ENCODE results near the gene TLE2.
"Not testable (repeated sequence)": the region's sequence is repeated elsewhere in the genome, so short reads cannot be mapped to it uniquely, and the experiment has no call there.

The TLE2 gene

DNA sequence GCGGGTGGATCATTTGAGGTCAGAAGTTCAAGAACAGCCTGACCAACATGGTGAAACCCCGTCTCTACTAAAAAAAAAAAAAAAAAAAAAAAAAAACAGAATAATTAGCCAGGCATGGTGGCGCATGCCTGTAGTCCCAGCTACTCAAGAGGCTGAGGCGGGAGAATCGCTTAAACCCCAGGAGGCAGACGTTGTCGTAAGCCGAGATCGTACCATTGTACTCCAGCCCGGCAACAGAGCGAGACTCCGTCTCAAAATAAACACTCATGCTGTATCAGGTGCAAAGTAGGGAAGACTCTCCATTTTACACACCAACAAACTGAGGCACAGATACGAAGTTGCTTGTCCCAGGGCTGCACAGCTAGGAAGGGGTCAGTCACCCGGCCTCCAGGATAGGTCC, 36.1 kb downstream of the TLE2 start:
- TF ChIP-seq EZH2 (IDR thresholded peaks at IDR 0.05; ENCODE audit: borderline replicate concordance, low read depth, low read length, severe bottlenecking) (no peak), CTCF (IDR thresholded peaks at IDR 0.05; ENCODE audit: borderline replicate concordance, extremely low read depth, low read length, poor library complexity, severe bottlenecking) (no peak)
- no peaks in the 10 kb centered on the region for H3K4me1 ChIP-seq (ENCODE audit: insufficient read depth, low read length)
- no peak overlapping the region for H3K9ac ChIP-seq (ENCODE audit: low read depth, low read length)
- no peak overlapping the region for H3K4me2 ChIP-seq (ENCODE audit: insufficient read depth, low read length)
- no peak for DNase-seq
- no peaks in the 10 kb centered on the region for H3K79me2 ChIP-seq (ENCODE audit: insufficient read depth, low read length)
- H2AFZ ChIP-seq (ENCODE audit: low read depth, low read length) = no peak overlapping the region
- no peak overlapping the region for H3K27ac ChIP-seq (ENCODE audit: low read length)
- H4K20me1 ChIP-seq (ENCODE audit: insufficient read depth, low read length) = no peaks in the 10 kb centered on the region
- no peaks in the 10 kb centered on the region for H3K27me3 ChIP-seq (ENCODE audit: insufficient read depth, low read length, poor library complexity)
- no peaks in the 10 kb centered on the region for H3K9me3 ChIP-seq (ENCODE audit: insufficient read depth, low read length, severe bottlenecking)
- no peak overlapping the region for H3K4me3 ChIP-seq (ENCODE audit: low read depth in 1 of 2, low read length in 2 of 2)
- ATAC-seq (ENCODE audit: insufficient read depth, low read depth) = no peak
- H3K36me3 ChIP-seq (ENCODE audit: insufficient read depth, low read length) = no peaks in the 10 kb centered on the region

GRCh38 chr19:2992333-2992732, 36.7 kb downstream of the TLE2 start:
- H3K27me3 ChIP-seq (ENCODE audit: insufficient read depth, low read length, poor library complexity); H3K4me1 ChIP-seq (ENCODE audit: insufficient read depth, low read length); H3K27ac ChIP-seq (ENCODE audit: low read length); H3K79me2 ChIP-seq (ENCODE audit: insufficient read depth, low read length); H3K9ac ChIP-seq (ENCODE audit: low read depth, low read length); H2AFZ ChIP-seq (ENCODE audit: low read depth, low read length); H3K4me2 ChIP-seq (ENCODE audit: insufficient read depth, low read length); H3K9me3 ChIP-seq (ENCODE audit: insufficient read depth, low read length, severe bottlenecking); H4K20me1 ChIP-seq (ENCODE audit: insufficient read depth, low read length); H3K4me3 ChIP-seq (ENCODE audit: low read depth in 1 of 2, low read length in 2 of 2); DNase-seq; ATAC-seq (ENCODE audit: insufficient read depth, low read depth); H3K36me3 ChIP-seq (ENCODE audit: insufficient read depth, low read length): not testable (repeated sequence)

GRCh38 chr19:2989236-2989946, 39.7 kb downstream of the TLE2 start:
- ATAC-seq (ENCODE audit: insufficient read depth, low read depth) = no peak
- Histone ChIP-seq H3K27ac (ENCODE audit: low read length) (no peak overlapping the region), H3K9me3 (ENCODE audit: insufficient read depth, low read length, severe bottlenecking) (no peaks in the 10 kb centered on the region)

DNA sequence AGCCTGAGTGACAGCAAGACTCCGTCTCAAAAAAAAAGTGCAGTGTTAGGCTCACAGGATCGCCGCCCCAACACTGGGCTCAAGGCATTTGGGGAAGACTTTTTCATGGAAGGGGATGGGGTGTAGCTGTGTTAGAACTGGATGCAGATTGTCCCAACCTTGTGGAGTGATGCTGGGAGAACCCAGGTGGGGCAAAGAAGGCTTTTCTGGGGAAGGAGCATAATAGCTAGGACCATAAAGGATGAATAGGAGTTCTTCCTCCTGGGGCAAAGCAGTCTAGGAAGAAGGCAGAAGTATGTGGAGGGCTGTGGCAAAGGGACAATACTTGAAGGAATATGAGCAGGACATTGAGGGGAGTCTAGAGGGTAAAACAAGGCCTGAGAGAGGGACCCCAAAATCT, 40.5 kb downstream of the TLE2 start:
- no peak overlapping the region for H3K27ac ChIP-seq (ENCODE audit: low read length)
- no peaks in the 10 kb centered on the region for H3K27me3 ChIP-seq (ENCODE audit: insufficient read depth, low read length, poor library complexity)
- H3K9me3 ChIP-seq (ENCODE audit: insufficient read depth, low read length, severe bottlenecking) = no peaks in the 10 kb centered on the region
- TF ChIP-seq CTCF (IDR thresholded peaks at IDR 0.05; ENCODE audit: borderline replicate concordance, extremely low read depth, low read length, poor library complexity, severe bottlenecking) = no peak
- no peak for TF ChIP-seq EZH2 (IDR thresholded peaks at IDR 0.05; ENCODE audit: borderline replicate concordance, low read depth, low read length, severe bottlenecking)
- no peak for DNase-seq
- no peak overlapping the region for H2AFZ ChIP-seq (ENCODE audit: low read depth, low read length)
- H3K79me2 ChIP-seq (ENCODE audit: insufficient read depth, low read length) = no peaks in the 10 kb centered on the region
- H3K4me2 ChIP-seq (ENCODE audit: insufficient read depth, low read length) = no peak overlapping the region
- H3K36me3 ChIP-seq (ENCODE audit: insufficient read depth, low read length) = no peaks in the 10 kb centered on the region
- no peak overlapping the region for H3K9ac ChIP-seq (ENCODE audit: low read depth, low read length)
- ATAC-seq (ENCODE audit: insufficient read depth, low read depth) = no peak
- no peak overlapping the region for H3K4me3 ChIP-seq (ENCODE audit: low read depth in 1 of 2, low read length in 2 of 2)
- H3K4me1 ChIP-seq (ENCODE audit: insufficient read depth, low read length) = no peaks in the 10 kb centered on the region
- no peaks in the 10 kb centered on the region; the same call in 1 of the 2 replicates for H4K20me1 ChIP-seq (ENCODE audit: insufficient read depth, low read length)

More at GRCh38 chr19:2989236-2989946, 39.7 kb downstream of the TLE2 start:
- H3K36me3 ChIP-seq (ENCODE audit: insufficient read depth, low read length) = no peaks in the 10 kb centered on the region
- DNase-seq = no peak
- no peaks in the 10 kb centered on the region for H3K79me2 ChIP-seq (ENCODE audit: insufficient read depth, low read length)
- H3K4me2 ChIP-seq (ENCODE audit: insufficient read depth, low read length) = no peak overlapping the region
- no peaks in the 10 kb centered on the region for H3K27me3 ChIP-seq (ENCODE audit: insufficient read depth, low read length, poor library complexity)
- no peaks in the 10 kb centered on the region for H3K4me1 ChIP-seq (ENCODE audit: insufficient read depth, low read length)
- no peak overlapping the region for H2AFZ ChIP-seq (ENCODE audit: low read depth, low read length)
- TF ChIP-seq EZH2 (IDR thresholded peaks at IDR 0.05; ENCODE audit: borderline replicate concordance, low read depth, low read length, severe bottlenecking) (no peak), CTCF (IDR thresholded peaks at IDR 0.05; ENCODE audit: borderline replicate concordance, extremely low read depth, low read length, poor library complexity, severe bottlenecking) (no peak)
- H4K20me1 ChIP-seq (ENCODE audit: insufficient read depth, low read length) = no peaks in the 10 kb centered on the region; the same call in 1 of the 2 replicates
- no peak overlapping the region for H3K9ac ChIP-seq (ENCODE audit: low read depth, low read length)
- no peak overlapping the region for H3K4me3 ChIP-seq (ENCODE audit: low read depth in 1 of 2, low read length in 2 of 2)

Measured in DND-41 (cell line).